ENCODE measurements around the gene ABAT.

DNA sequence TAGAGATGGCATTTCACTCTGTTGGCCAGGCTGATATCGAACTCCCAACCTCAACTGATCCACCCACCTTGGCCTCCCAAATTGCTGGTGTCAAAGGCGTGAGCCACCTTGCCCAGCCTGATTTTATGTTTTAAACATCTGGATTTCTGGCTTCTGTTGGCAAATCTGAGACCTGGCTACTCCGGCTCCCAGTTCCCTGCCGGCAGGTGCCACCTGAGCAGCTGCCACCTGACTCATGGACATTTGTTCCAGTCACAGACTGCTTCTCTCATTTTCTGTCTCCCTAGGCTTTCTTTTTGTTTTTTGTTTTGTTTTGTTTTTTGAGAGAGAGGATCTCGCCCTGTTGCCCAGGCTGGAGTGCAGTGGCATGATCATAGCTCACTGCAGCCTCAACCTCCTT lies 132.8 kb downstream of the ABAT start:
- TF ChIP-seq, protein P1, sequence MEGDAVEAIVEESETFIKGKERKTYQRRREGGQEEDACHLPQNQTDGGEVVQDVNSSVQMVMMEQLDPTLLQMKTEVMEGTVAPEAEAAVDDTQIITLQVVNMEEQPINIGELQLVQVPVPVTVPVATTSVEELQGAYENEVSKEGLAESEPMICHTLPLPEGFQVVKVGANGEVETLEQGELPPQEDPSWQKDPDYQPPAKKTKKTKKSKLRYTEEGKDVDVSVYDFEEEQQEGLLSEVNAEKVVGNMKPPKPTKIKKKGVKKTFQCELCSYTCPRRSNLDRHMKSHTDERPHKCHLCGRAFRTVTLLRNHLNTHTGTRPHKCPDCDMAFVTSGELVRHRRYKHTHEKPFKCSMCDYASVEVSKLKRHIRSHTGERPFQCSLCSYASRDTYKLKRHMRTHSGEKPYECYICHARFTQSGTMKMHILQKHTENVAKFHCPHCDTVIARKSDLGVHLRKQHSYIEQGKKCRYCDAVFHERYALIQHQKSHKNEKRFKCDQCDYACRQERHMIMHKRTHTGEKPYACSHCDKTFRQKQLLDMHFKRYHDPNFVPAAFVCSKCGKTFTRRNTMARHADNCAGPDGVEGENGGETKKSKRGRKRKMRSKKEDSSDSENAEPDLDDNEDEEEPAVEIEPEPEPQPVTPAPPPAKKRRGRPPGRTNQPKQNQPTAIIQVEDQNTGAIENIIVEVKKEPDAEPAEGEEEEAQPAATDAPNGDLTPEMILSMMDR (IDR thresholded peaks at IDR 0.05) = no peak
- no peak for TF ChIP-seq EP300 (IDR thresholded peaks at IDR 0.05)

Measured in esophagus muscularis mucosa (tissue), 3 donors.